HepG2 (cell line): ENCODE data around the gene C6orf136. TPM values are rescaled to one million over a fixed set of nuclear protein-coding genes. Genes with fewer than 3 reads are reported as not detected.

Source experiments
- BRF2 ChIP-seq: sonication (generic); formaldehyde crosslinking; IDR thresholded peaks from 2 replicates; pipeline ENCODE4 v1.8.1; 2022; ENCODE audit warnings: mild to moderate bottlenecking, missing genetic modification reagents
- CBFB ChIP-seq: sonication (generic); formaldehyde crosslinking; IDR thresholded peaks from 2 replicates; pipeline ENCODE4 v1.4.0; 2020; ENCODE audit warnings: missing genetic modification reagents
- DMTF1 ChIP-seq: sonication (generic); formaldehyde crosslinking; IDR thresholded peaks from 2 replicates; pipeline ENCODE4 v1.4.0; 2020; ENCODE audit warnings: mild to moderate bottlenecking, missing genetic modification reagents
- FOSL2 ChIP-seq: sonication (generic); formaldehyde crosslinking; IDR thresholded peaks from 2 replicates; pipeline ENCODE4 v1.4.0; 2020; ENCODE audit warnings: missing genetic modification reagents
- GTF2F1 ChIP-seq: fragments of 150-350 bp; IDR thresholded peaks from 2 replicates; pipeline ENCODE4 v1.6.1; 2014; ENCODE audit warnings: low read length
- HNF4G ChIP-seq, 2 experiments: sonication (generic) in 1 of 2; formaldehyde crosslinking in 1 of 2; IDR thresholded peaks; 2 replicates each; pipeline versions ENCODE4 v1.4.0 to v1.6.1; 2011 to 2020; ENCODE audit warnings: borderline replicate concordance in 2 of 2, low read depth in 2 of 2, mild to moderate bottlenecking in 2 of 2, low read length in 1 of 2, missing genetic modification reagents in 1 of 2, moderate library complexity in 1 of 2
- HOXA3 ChIP-seq: sonication (generic); formaldehyde crosslinking; IDR thresholded peaks from 2 replicates; pipeline ENCODE4 v1.5.0; 2020; ENCODE audit warnings: missing genetic modification reagents
- MEF2D ChIP-seq: sonication (generic); formaldehyde crosslinking; IDR thresholded peaks from 2 replicates; pipeline ENCODE4 v1.5.1; 2020; ENCODE audit warnings: mild to moderate bottlenecking, missing genetic modification reagents
- NFRKB ChIP-seq: fragments of 450-650 bp; IDR thresholded peaks from 2 replicates; pipeline ENCODE4 v1.6.1; 2017
- NFYB ChIP-seq: sonication (generic); formaldehyde crosslinking; IDR thresholded peaks from 2 replicates; pipeline ENCODE4 v1.4.0; 2020; ENCODE audit warnings: missing genetic modification reagents
- NR2F6 ChIP-seq, 2 experiments: IDR thresholded peaks; 2 replicates each; pipeline ENCODE4 v1.6.1; 2016; ENCODE audit warnings: antibody characterized with exemption in 1 of 2, mild to moderate bottlenecking in 1 of 2
- ONECUT2 ChIP-seq: sonication (generic); formaldehyde crosslinking; IDR thresholded peaks from 2 replicates; pipeline ENCODE4 v1.4.0; 2020; ENCODE audit warnings: missing genetic modification reagents
- PRPF4 ChIP-seq: fragments of 200-400 bp; formaldehyde crosslinking; IDR thresholded peaks from 2 replicates; pipeline ENCODE4 v1.6.1; 2016; ENCODE audit warnings: low read length, low read depth; ENCODE audit not compliant: poor library complexity, severe bottlenecking
- RAD51 ChIP-seq: fragments of 450-650 bp; IDR thresholded peaks from 2 replicates; pipeline ENCODE4 v1.6.1; 2016; ENCODE audit warnings: borderline replicate concordance
- REL ChIP-seq: sonication (generic); formaldehyde crosslinking; conservative IDR thresholded peaks from 2 replicates; pipeline ENCODE4 v1.8.0; 2022; ENCODE audit warnings: mild to moderate bottlenecking, missing genetic modification reagents, moderate library complexity
- SAP130 ChIP-seq: IDR thresholded peaks from 2 replicates; pipeline ENCODE4 v1.6.1; 2016; ENCODE audit warnings: low read depth
- TSC22D2 ChIP-seq: sonication (generic); formaldehyde crosslinking; IDR thresholded peaks from 2 replicates; pipeline ENCODE4 v1.5.1; 2020; ENCODE audit warnings: missing genetic modification reagents, mild to moderate bottlenecking, borderline replicate concordance
- ZBTB1 ChIP-seq: sonication (generic); formaldehyde crosslinking; IDR thresholded peaks from 2 replicates; pipeline ENCODE4 v1.4.0; 2020; ENCODE audit warnings: missing genetic modification reagents, borderline replicate concordance
- ZBTB33 ChIP-seq: sonication (generic); formaldehyde crosslinking; IDR thresholded peaks from 2 replicates; pipeline ENCODE4 v1.4.0; 2020; ENCODE audit warnings: missing genetic modification reagents
- ZNF276 ChIP-seq: sonication (generic); formaldehyde crosslinking; IDR thresholded peaks from 2 replicates; pipeline ENCODE4 v1.4.0; 2020; ENCODE audit warnings: mild to moderate bottlenecking, low read depth, missing genetic modification reagents
- ZNF558 ChIP-seq: sonication (generic); formaldehyde crosslinking; IDR thresholded peaks from 2 replicates; pipeline ENCODE4 v1.9.0; 2022; ENCODE audit warnings: mild to moderate bottlenecking, missing genetic modification reagents, borderline replicate concordance
- ZNF850 ChIP-seq: sonication (generic); formaldehyde crosslinking; conservative IDR thresholded peaks from 2 replicates; pipeline ENCODE4 v1.9.0; 2021; ENCODE audit warnings: mild to moderate bottlenecking, missing genetic modification reagents
- ZSCAN29 ChIP-seq: sonication (generic); formaldehyde crosslinking; conservative IDR thresholded peaks from 2 replicates; pipeline ENCODE4 v1.4.0; 2020; ENCODE audit warnings: mild to moderate bottlenecking, missing genetic modification reagents
- polyA plus RNA-seq, 8 experiments: library from polyadenylated mRNA; depleted of rRNA in 3 of 8; stranded (reverse) in 7 of 8; unstranded in 1 of 8; fragments of >200 nt; fragmentation: Illumina TruSeq in 4 of 8; extraction: Trizol in 4 of 8; gene quantifications; 2 replicates each; pipeline versions ENCODE4 v1.2.1 to v1.2.3, GENCODE V29; 2011 to 2016; ENCODE audit warnings: low read depth in 4 of 8, missing spikeins in 1 of 8, mixed read lengths in 1 of 8; ENCODE audit not compliant: insufficient read depth in 1 of 8
- total RNA-seq, 5 experiments: library from RNA; depleted of rRNA; stranded (reverse); fragments of >200 nt; fragmentation: Illumina TruSeq; extraction: Trizol; gene quantifications; 2 replicates each; pipeline ENCODE4 v1.2.3, GENCODE V29; 2016; ENCODE audit warnings: low read depth in 1 of 5

Gene C6orf136
- total and polyA plus RNA-seq, 2 of the 13 experiments (the other 11 are each of a cell fraction or from before 2014, with no cell fraction given) = 12.0 to 26.2 TPM

GRCh38 chr6:30614044-30614842 is 32.7 kb upstream of the C6orf136 start (continued):
- TF ChIP-seq PRPF4 (peak; percentile 44), HNF4G (IDR thresholded peaks at IDR 0.05; ENCODE audit: borderline replicate concordance, low read depth, low read length) (no peak), HNF4G (CRISPR knock-in tag; IDR thresholded peaks at IDR 0.05; ENCODE audit: borderline replicate concordance, low read depth) (no peak), RAD51 (no peak), ZNF850 (CRISPR knock-in tag) (peak; percentile 76; the same call in 1 of the 2 replicates), ZNF276 (CRISPR knock-in tag) (no peak), NFYB (no peak), ZSCAN29 (CRISPR knock-in tag) (no peak), HOXA3 (no peak), ZBTB1 (no peak), REL (CRISPR knock-in tag) (no peak), ZBTB33 (CRISPR knock-in tag) (peak; percentile 24; the same call in 1 of the 2 replicates), ZNF558 (CRISPR knock-in tag) (peak; percentile 59; the same call in 1 of the 2 replicates), TSC22D2 (CRISPR knock-in tag) (0 out of 2 replicates have a peak, but pooled peaks have one; percentile 91), DMTF1 (CRISPR knock-in tag) (no peak), CBFB (CRISPR knock-in tag) (no peak), BRF2 (CRISPR knock-in tag) (peak; percentile 0; the same call in 1 of the 2 replicates), ONECUT2 (CRISPR knock-in tag) (peak; percentile 24; the same call in 1 of the 2 replicates), FOSL2 (peak; percentile 20; the same call in 1 of the 2 replicates), MEF2D (CRISPR knock-in tag) (no peak), NR2F6 (IDR thresholded peaks at IDR 0.05) (no peak), NR2F6 (CRISPR knock-in tag; IDR thresholded peaks at IDR 0.05) (no peak), NFRKB (no peak), GTF2F1 (no peak), SAP130 (0 out of 2 replicates have a peak, but pooled peaks have one; percentile 3)
